GM23248 (cell line): Measurements from ENCODE around the gene NUP214.

Source experiments
- EZH2 ChIP-seq: fragments of 200-600 bp; sonication (generic); IDR thresholded peaks from 2 replicates; pipeline ENCODE4 v1.6.1; 2018; ENCODE audit warnings: antibody characterized with exemption, mild to moderate bottlenecking; ENCODE audit not compliant: insufficient read depth, poor library complexity, severe bottlenecking
- EZH2phosphoT487 ChIP-seq: fragments of 200-600 bp; sonication (generic); IDR thresholded peaks from 2 replicates; pipeline ENCODE4 v1.6.1; 2018; ENCODE audit warnings: antibody characterized with exemption, moderate library complexity, mild to moderate bottlenecking, low read depth; ENCODE audit not compliant: insufficient read depth

GRCh38 chr9:131220485-131220884, 95.1 kb downstream of the NUP214 start:
- no peak for TF ChIP-seq EZH2
- no peak for TF ChIP-seq EZH2phosphoT487
